Gastroesophageal sphincter (tissue), 4 donors: ENCODE measurements around the gene NIBAN1. TPM values are rescaled to one million over a fixed set of nuclear protein-coding genes. Genes with fewer than 3 reads are reported as not detected.

Experiments
- ATAC-seq: fragments of 150-250 bp; one replicate; pipeline ENCODE4 v1.9.1; 2016; ENCODE audit warnings: mild to moderate bottlenecking, moderate library complexity
- H3K27ac ChIP-seq, 4 donors: fragments of 200-600 bp; sonication (generic) in 3 of 4; 1 replicate in 3 of 4; 2 replicates in 1 of 4; pipeline ENCODE4 v1.5.1; 2016 to 2019
- H3K27me3 ChIP-seq: fragments of 200-600 bp; sonication (generic); one replicate; pipeline ENCODE4 v1.5.1; 2019
- H3K36me3 ChIP-seq, 2 donors: fragments of 200-600 bp; sonication (generic); one replicate each; pipeline ENCODE4 v1.5.1; 2019; ENCODE audit warnings: control low read depth in 1 of 2
- H3K4me1 ChIP-seq, 3 donors: fragments of 200-600 bp; sonication (generic); 1 replicate in 2 of 3; 2 replicates in 1 of 3; pipeline ENCODE4 v1.5.1; 2016 to 2019; ENCODE audit warnings: control low read depth in 2 of 3
- H3K4me3 ChIP-seq, 2 donors: fragments of 200-600 bp; sonication (generic); one replicate each; pipeline ENCODE4 v1.5.1; 2019; ENCODE audit warnings: mild to moderate bottlenecking in 1 of 2, moderate library complexity in 1 of 2
- H3K9me3 ChIP-seq, 3 donors: fragments of 200-600 bp; sonication (generic); one replicate each; pipeline ENCODE4 v1.5.1; 2017 to 2019; ENCODE audit warnings: control low read depth in 2 of 3
- CTCF ChIP-seq, 4 experiments: fragments of 200-600 bp in 2 of 4; fragments of 450-650 bp in 2 of 4; sonication (generic) in 1 of 4; IDR thresholded peaks; one replicate each; pipeline ENCODE4 v1.5.1; 2017 to 2019; ENCODE audit warnings: antibody characterized with exemption in 4 of 4, mild to moderate bottlenecking in 2 of 4, moderate library complexity in 2 of 4
- EP300 ChIP-seq: sonication (generic); formaldehyde crosslinking; IDR thresholded peaks from one replicate; pipeline ENCODE4 v1.6.1; 2017; ENCODE audit warnings: antibody characterized with exemption, mild to moderate bottlenecking
- POLR2A ChIP-seq, 2 donors: fragments of 450-650 bp; IDR thresholded peaks; one replicate each; pipeline ENCODE4 v1.6.1; 2017; ENCODE audit warnings: antibody characterized with exemption in 2 of 2, mild to moderate bottlenecking in 2 of 2, moderate library complexity in 1 of 2
- POLR2AphosphoS5 ChIP-seq: sonication (generic); formaldehyde crosslinking; IDR thresholded peaks from one replicate; pipeline ENCODE4 v1.6.1; 2017; ENCODE audit warnings: antibody characterized with exemption
- WGBS, 2 donors: methylation state at CpG; one replicate each; pipeline ENCODE4 v1.1.5; 2018; ENCODE audit warnings: low coverage in 1 of 2; 5-methylcytosine and 5-hydroxymethylcytosine counted together
- total RNA-seq, 4 donors: library from RNA; depleted of rRNA; stranded (reverse); fragments of >200 nt; gene quantifications; one replicate each; pipeline ENCODE4 v1.1.0, GENCODE V29; 2016

Gene NIBAN1
- total RNA-seq, 4 donors from 2014 or later, result 544 to 589 (median 567) TPM

DNA sequence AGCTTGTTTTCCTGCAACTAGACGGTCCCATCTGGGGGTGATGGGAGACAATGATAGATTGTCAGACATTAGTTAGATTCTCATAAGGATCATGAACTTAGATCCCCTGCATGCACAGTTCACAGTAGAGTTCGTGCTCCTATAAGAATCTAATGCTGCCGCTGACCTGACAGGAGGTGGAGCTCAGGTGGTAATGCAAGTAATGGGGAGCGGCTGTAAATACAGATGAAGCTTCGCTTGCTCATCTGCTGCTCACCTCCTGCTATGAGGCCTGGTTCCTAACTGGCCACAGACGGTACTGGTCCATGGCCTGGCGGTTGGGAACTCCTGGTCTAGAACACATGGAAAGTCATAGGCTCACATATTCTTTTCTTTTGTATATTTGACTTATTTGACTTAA, 42.0 kb downstream of the NIBAN1 start:
- peaks cover 0 to 61% (median 5%) of the 10 kb centered on the region in 3 donors for H3K4me1 ChIP-seq
- TF ChIP-seq CTCF (IDR thresholded peaks at IDR 0.05) (no peak), POLR2AphosphoS5 (no peak), POLR2A (IDR thresholded peaks at IDR 0.05) (no peak), EP300 (no peak)
- peaks cover 0 to 6% of the 10 kb centered on the region in 2 donors for H3K36me3 ChIP-seq
- H3K27ac ChIP-seq, result no peak overlapping the region
- H3K9me3 ChIP-seq, result no peaks in the 10 kb centered on the region
- H3K4me3 ChIP-seq, result no peak overlapping the region
- H3K27me3 ChIP-seq, result no peaks in the 10 kb centered on the region
- no peak for ATAC-seq
- 91 to 96% methylated on average over 3 to 6 of the region's 7 CpGs for WGBS, 2 donors

DNA sequence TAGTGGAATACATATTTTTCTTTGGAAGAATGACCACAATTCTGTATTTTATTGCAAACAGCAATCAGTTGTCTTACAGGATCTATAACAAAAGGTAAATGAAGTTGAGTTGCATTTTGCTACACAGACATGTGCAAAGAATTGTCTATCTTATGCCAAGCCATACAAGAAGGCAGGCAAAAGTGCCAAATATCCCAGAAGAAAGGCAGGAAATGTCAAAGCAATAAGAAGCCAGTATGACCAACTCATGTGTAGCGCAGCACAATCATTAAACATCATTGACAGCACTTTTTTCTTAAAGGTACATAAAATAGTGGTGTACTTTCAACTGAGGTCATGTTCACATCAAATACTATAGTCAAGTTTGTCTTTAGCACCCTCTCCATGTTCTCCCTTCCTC, 42.7 kb downstream of the NIBAN1 start:
- no peaks in the 10 kb centered on the region for H3K9me3 ChIP-seq
- peaks cover 0 to 6% of the 10 kb centered on the region in 2 donors for H3K36me3 ChIP-seq
- no peak for ATAC-seq
- peaks cover 0 to 56% (median 5%) of the 10 kb centered on the region in 3 donors for H3K4me1 ChIP-seq
- no peak overlapping the region for H3K27ac ChIP-seq
- no peak for TF ChIP-seq CTCF (IDR thresholded peaks at IDR 0.05)
- TF ChIP-seq POLR2AphosphoS5, result no peak
- no peak for TF ChIP-seq POLR2A (IDR thresholded peaks at IDR 0.05)
- TF ChIP-seq EP300, result no peak
- no peak overlapping the region for H3K4me3 ChIP-seq
- WGBS, 2 donors, result 60 to 79% methylated on average over 1 of the region's 1 CpG
- H3K27me3 ChIP-seq, result no peaks in the 10 kb centered on the region

- Histone ChIP-seq H3K36me3 (peaks cover 0 to 6% of the 10 kb centered on the region in 2 donors), H3K9me3 (no peaks in the 10 kb centered on the region), H3K27me3 (no peaks in the 10 kb centered on the region), H3K4me3 (no peak overlapping the region), H3K27ac (no peak overlapping the region), H3K4me1 (peaks cover 0 to 46% (median 5%) of the 10 kb centered on the region in 3 donors)
- no peak for ATAC-seq
- 86 to 94% methylated on average over 2 to 3 of the region's 3 CpGs for WGBS, 2 donors
- TF ChIP-seq POLR2A (IDR thresholded peaks at IDR 0.05) (no peak), CTCF (IDR thresholded peaks at IDR 0.05) (no peak), EP300 (no peak), POLR2AphosphoS5 (no peak)
Observed at GRCh38 chr1:184930645-184931044, 43.7 kb downstream of the NIBAN1 start.

DNA sequence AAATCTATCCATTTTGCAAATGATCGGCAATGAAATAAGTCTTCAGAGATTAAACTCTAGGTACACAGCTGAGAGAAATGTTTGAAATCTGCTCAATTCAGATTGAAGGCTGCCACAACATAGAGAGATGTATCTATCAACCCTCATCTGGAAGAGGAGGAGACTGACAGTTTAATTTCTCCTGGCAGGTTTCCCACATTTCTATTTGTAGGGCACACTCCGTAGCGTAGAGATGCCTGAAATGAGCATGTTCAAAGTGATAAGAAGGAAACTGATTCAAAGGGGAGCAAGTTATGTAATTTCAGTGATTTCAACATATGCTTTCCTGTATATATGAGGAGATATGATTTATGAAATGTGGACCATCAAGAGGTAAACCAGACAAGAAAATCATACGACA, 44.1 kb downstream of the NIBAN1 start:
- ATAC-seq, result no peak
- peaks cover 0 to 42% (median 5%) of the 10 kb centered on the region in 3 donors for H3K4me1 ChIP-seq
- 64 to 78% methylated on average over 2 to 4 of the region's 4 CpGs for WGBS, 2 donors
- no peaks in the 10 kb centered on the region for H3K9me3 ChIP-seq
- no peak overlapping the region for H3K27ac ChIP-seq
- H3K4me3 ChIP-seq, result no peak overlapping the region
- no peaks in the 10 kb centered on the region for H3K27me3 ChIP-seq
- TF ChIP-seq POLR2AphosphoS5 (no peak), CTCF (IDR thresholded peaks at IDR 0.05) (no peak)
- H3K36me3 ChIP-seq, result peaks cover 0 to 4% of the 10 kb centered on the region in 2 donors

- no peak overlapping the region for H3K27ac ChIP-seq
- H3K27me3 ChIP-seq, result no peaks in the 10 kb centered on the region
- peaks cover 0 to 40% (median 5%) of the 10 kb centered on the region in 3 donors for H3K4me1 ChIP-seq
- no peaks in the 10 kb centered on the region for H3K9me3 ChIP-seq
- ATAC-seq, result no peak
- H3K4me3 ChIP-seq, result no peak overlapping the region
- TF ChIP-seq CTCF (IDR thresholded peaks at IDR 0.05) (no peak), POLR2A (IDR thresholded peaks at IDR 0.05) (no peak), POLR2AphosphoS5 (no peak), EP300 (no peak)
- 49 to 81% methylated on average over 2 to 3 of the region's 3 CpGs for WGBS, 2 donors
- no peaks in the 10 kb centered on the region for H3K36me3 ChIP-seq
Observed at GRCh38 chr1:184929711-184930202, 44.6 kb downstream of the NIBAN1 start.
